SW 1271 (cell line): ENCODE data around the gene TTC28.
"Not testable (repeated sequence)": the region's sequence is repeated elsewhere in the genome, so short reads cannot be mapped to it uniquely, and the experiment has no call there.

Experiments
- DNase-seq, 2 experiments: peaks; one replicate each; lab custom pipeline; 2025; lab: John Stamatoyannopoulos, UW

TTC28 gene

GRCh38 chr22:28679611-28680287, at the start of gene TTC28:
TSS of gene TTC28 (minus strand) at chr22:28679840. CDS start at chr22:28679723, 117 bp downstream.
- DNase-seq: peak in 1 of 2 experiments; percentile 21

- DNase-seq: no peak
These were observed 49.1 kb upstream of the TTC28 start for GRCh38 chr22:28728621-28729313.

- no peak for DNase-seq
These were observed 48.4 kb upstream of the TTC28 start for GRCh38 chr22:28728002-28728401.

- no peak for DNase-seq
These were observed 38.4 kb upstream of the TTC28 start for GRCh38 chr22:28718044-28718443.

GRCh38 chr22:28716686-28717085, 37.0 kb upstream of the TTC28 start:
- DNase-seq: no peak

GRCh38 chr22:28715611-28716010, 36.0 kb upstream of the TTC28 start:
- no peak for DNase-seq

GRCh38 chr22:28714043-28714628, 34.5 kb upstream of the TTC28 start:
- DNase-seq: no peak

- DNase-seq: peak; percentile 44 to 80
These were observed 32.5 kb upstream of the TTC28 start for GRCh38 chr22:28711820-28712777.

- DNase-seq: no peak
These were observed 31.7 kb upstream of the TTC28 start for GRCh38 chr22:28711341-28711740.

- peak; percentile 3 to 72 for DNase-seq
These were observed 31.0 kb upstream of the TTC28 start for GRCh38 chr22:28710576-28711191.

GRCh38 chr22:28710107-28710506, 30.5 kb upstream of the TTC28 start:
- DNase-seq: no peak

- DNase-seq: no peak
These were observed 27.2 kb upstream of the TTC28 start for GRCh38 chr22:28706845-28707244.

GRCh38 chr22:28703436-28703835, 23.8 kb upstream of the TTC28 start:
- no peak for DNase-seq

GRCh38 chr22:28702891-28703290, 23.3 kb upstream of the TTC28 start:
- DNase-seq: no peak

- not testable (repeated sequence) for DNase-seq
These were observed 13.6 kb upstream of the TTC28 start for GRCh38 chr22:28693041-28693760.

- DNase-seq: not testable (repeated sequence)
These were observed 10.2 kb upstream of the TTC28 start for GRCh38 chr22:28689796-28690195.

GRCh38 chr22:28682966-28683365, 3.3 kb upstream of the TTC28 start:
- DNase-seq: not testable (repeated sequence)

- DNase-seq: not testable (repeated sequence)
These were observed 1.3 kb upstream of the TTC28 start for GRCh38 chr22:28680813-28681490.

- DNase-seq: not testable (repeated sequence)
These were observed 646 bp downstream of the TTC28 start for GRCh38 chr22:28678778-28679610.
